ENCODE results near the gene CELSR1. TPM values are rescaled to one million over a fixed set of nuclear protein-coding genes. Genes with fewer than 3 reads are reported as not detected.

The CELSR1 gene
- total RNA-seq, 1 experiment from 2014 or later: 19.6 TPM

DNA sequence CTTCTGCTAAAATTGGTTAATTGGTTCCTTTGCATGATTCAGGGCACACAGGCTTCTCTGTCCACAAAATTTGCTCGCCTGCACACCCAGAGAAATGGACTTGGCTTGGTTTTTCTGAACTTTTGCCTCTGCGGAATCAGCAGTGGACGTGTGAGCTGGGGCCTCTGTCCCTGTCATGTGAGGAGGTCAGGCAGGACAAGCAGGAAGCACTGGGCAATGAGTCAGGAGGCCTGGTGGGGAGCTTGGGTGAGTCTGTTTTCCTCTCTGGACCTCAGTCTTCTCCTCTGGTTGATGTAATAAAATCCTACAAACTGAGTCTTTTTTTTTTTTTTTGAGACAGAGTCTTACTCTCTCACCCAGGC is 10.4 kb upstream of the CELSR1 start:
- Histone ChIP-seq H3K9me3 (ENCODE audit: control insufficient read depth in 1 of 2, insufficient read depth in 1 of 2, low read depth in 1 of 2, low read length in 2 of 2) (peaks cover 0 to 10% of the 10 kb centered on the region in 2 experiments; a peak in 1 of 4 replicates), H3K36me3 (ENCODE audit: control insufficient read depth in 1 of 2, insufficient read depth in 2 of 2, low read length in 2 of 2) (no peaks in the 10 kb centered on the region), H3K9me2 (ENCODE audit: insufficient read depth) (no peaks in the 10 kb centered on the region), H3K4me3 (replicated peaks in 1 of 2; ENCODE audit: low read depth in 1 of 2, low read length in 2 of 2) (no peak overlapping the region), H3K27me3 (ENCODE audit: insufficient read depth, low read length) (no peaks in the 10 kb centered on the region), H4K20me1 (ENCODE audit: insufficient read depth) (no peaks in the 10 kb centered on the region), H3K79me2 (ENCODE audit: insufficient read depth, low read length) (no peaks in the 10 kb centered on the region), H3K27ac (ENCODE audit: low read depth, low read length) (no peak overlapping the region), H3K9ac (ENCODE audit: low read length) (no peak overlapping the region), H2AFZ (ENCODE audit: low read depth, low read length, poor library complexity, severe bottlenecking) (no peak overlapping the region), H3K4me1 (ENCODE audit: control insufficient read depth in 1 of 2, insufficient read depth in 2 of 2, low read length in 2 of 2) (peaks cover 0 to 15% of the 10 kb centered on the region in 2 experiments; a peak in 2 of 4 replicates), H3K4me2 (ENCODE audit: low read length) (peak overlapping the region; percentile 14; the same call in 1 of the 2 replicates)
- DNase-seq (ENCODE audit: low read depth, low spot score): no peak
- POLR2A ChIA-PET: no interaction called here
- RAD21 ChIA-PET (ENCODE audit: low non-redundant PET in 1 of 2, low total read pairs in 2 of 2, uncharacterized antibody in 2 of 2, unreplicated experiment in 2 of 2): no interaction called here
- no TSS peak for BruUV-seq (replicated peaks)
- ATAC-seq: no peak
- no peak for TF ChIP-seq ZBTB33 (IDR thresholded peaks at IDR 0.05; ENCODE audit: extremely low read depth, insufficient replicate concordance, low read length)
- no peak for TF ChIP-seq RAD21 (IDR thresholded peaks at IDR 0.05; ENCODE audit: low read depth)
- no peak for TF ChIP-seq EZH2 (IDR thresholded peaks at IDR 0.05)
- no peak for TF ChIP-seq SRF (IDR thresholded peaks at IDR 0.05; ENCODE audit: low read depth)
- no peak for TF ChIP-seq JUND (IDR thresholded peaks at IDR 0.05)
- TF ChIP-seq, protein P1, sequence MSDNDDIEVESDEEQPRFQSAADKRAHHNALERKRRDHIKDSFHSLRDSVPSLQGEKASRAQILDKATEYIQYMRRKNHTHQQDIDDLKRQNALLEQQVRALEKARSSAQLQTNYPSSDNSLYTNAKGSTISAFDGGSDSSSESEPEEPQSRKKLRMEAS (IDR thresholded peaks at IDR 0.05): no peak
- no peak for TF ChIP-seq YY1 (IDR thresholded peaks at IDR 0.05; ENCODE audit: extremely low read depth, insufficient replicate concordance, low read depth, low read length)
- no peak for TF ChIP-seq TCF7L2 (IDR thresholded peaks at IDR 0.05; ENCODE audit: borderline replicate concordance, extremely low read depth, insufficient read depth, insufficient read length)
- TF ChIP-seq ZNF274 (IDR thresholded peaks at IDR 0.05; ENCODE audit: low read depth, low read length): no peak
- TF ChIP-seq CBX3 (IDR thresholded peaks at IDR 0.05; ENCODE audit: low read depth): no peak
- no peak for TF ChIP-seq EGR1 (IDR thresholded peaks at IDR 0.05; ENCODE audit: low read depth)
- TF ChIP-seq CEBPB (IDR thresholded peaks at IDR 0.05; ENCODE audit: low read depth): no peak
- TF ChIP-seq SP1 (IDR thresholded peaks at IDR 0.05; ENCODE audit: low read depth): no peak
- no peak for TF ChIP-seq POLR2A (IDR thresholded peaks at IDR 0.05; ENCODE audit: borderline replicate concordance, extremely low read depth, insufficient read depth, insufficient read length)
- no peak for TF ChIP-seq EZH2phosphoT487 (IDR thresholded peaks at IDR 0.05; ENCODE audit: borderline replicate concordance)
- no peak for TF ChIP-seq ZFX (IDR thresholded peaks at IDR 0.05)
- intact Hi-C loops (cut with micrococcal nuclease): no loop called here
- CTCF ChIA-PET: interaction anchor here (1.0 to 3.3 kb wide), 2 partner anchors 15 to 180 kb away, joined by 3 to 18 read pairs; no protein-coding TSS in a partner anchor
